Measurements from ENCODE around the gene PCSK6. TPM values are rescaled to one million over a fixed set of nuclear protein-coding genes. Genes with fewer than 3 reads are reported as not detected.
"Not testable (repeated sequence)": the region's sequence is repeated elsewhere in the genome, so short reads cannot be mapped to it uniquely, and the experiment has no call there.

PCSK6 gene
- total RNA-seq, 3 donors from 2014 or later (not counting 1 experiment from before 2014, with no cell fraction given): 1.5 to 2.4 (median 2.4) TPM

DNA sequence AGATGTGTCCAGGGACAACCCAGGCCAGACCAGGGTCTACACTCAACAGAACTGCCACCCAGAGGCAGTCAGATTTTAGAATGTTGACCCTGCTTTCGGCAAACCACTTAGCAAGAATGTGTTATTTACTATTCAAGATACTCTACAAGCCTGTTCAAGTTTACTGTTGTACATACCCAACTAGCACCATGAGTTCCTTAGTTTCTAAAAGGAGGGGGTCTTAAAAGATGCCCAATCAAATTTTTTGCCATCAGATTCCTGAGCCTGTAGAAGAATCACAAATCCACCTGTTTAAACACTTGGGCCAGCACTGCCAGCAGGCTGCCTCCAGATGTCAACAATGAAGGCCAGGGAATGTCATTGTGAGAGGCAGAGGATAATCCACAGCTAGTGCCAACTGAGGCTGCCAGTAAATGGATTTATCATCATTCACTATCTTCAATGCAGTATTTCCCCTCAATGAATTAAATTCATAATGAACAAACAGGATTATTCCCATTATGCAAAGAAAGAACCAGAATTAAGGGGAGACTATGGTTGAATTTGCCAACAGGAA, 150.9 kb downstream of the PCSK6 start:
- ATAC-seq: no peak
- peaks cover 9 to 12% of the 10 kb centered on the region in 2 donors for H3K27me3 Mint-ChIP-seq (ENCODE audit: low read depth in 2 of 2)
- H3K36me3 Mint-ChIP-seq: no peaks in the 10 kb centered on the region
- no peak overlapping the region for H3K27ac ChIP-seq (ENCODE audit: low read length)
- WGBS (ENCODE audit: insufficient coverage): no CpG with 5 or more reads among the region's 1 CpG
- H3K4me1 ChIP-seq (ENCODE audit: control insufficient read depth, insufficient read depth, low read length): peaks cover 13% of the 10 kb centered on the region
- no peak overlapping the region for H3K4me3 Mint-ChIP-seq
- no peak for DNase-seq
- H3K9me3 ChIP-seq (ENCODE audit: control insufficient read depth, insufficient read depth, low read length): peaks cover 17% of the 10 kb centered on the region
- peaks cover 8 to 14% of the 10 kb centered on the region in 2 donors for H3K4me1 Mint-ChIP-seq
- H3K27ac Mint-ChIP-seq: no peak overlapping the region
- no peaks in the 10 kb centered on the region for H3K36me3 ChIP-seq (ENCODE audit: control insufficient read depth, insufficient read depth, low read length)
- no peak overlapping the region for H3K4me3 ChIP-seq (ENCODE audit: low read length)
- no peaks in the 10 kb centered on the region for H3K9me3 Mint-ChIP-seq
- TF ChIP-seq, protein P1, sequence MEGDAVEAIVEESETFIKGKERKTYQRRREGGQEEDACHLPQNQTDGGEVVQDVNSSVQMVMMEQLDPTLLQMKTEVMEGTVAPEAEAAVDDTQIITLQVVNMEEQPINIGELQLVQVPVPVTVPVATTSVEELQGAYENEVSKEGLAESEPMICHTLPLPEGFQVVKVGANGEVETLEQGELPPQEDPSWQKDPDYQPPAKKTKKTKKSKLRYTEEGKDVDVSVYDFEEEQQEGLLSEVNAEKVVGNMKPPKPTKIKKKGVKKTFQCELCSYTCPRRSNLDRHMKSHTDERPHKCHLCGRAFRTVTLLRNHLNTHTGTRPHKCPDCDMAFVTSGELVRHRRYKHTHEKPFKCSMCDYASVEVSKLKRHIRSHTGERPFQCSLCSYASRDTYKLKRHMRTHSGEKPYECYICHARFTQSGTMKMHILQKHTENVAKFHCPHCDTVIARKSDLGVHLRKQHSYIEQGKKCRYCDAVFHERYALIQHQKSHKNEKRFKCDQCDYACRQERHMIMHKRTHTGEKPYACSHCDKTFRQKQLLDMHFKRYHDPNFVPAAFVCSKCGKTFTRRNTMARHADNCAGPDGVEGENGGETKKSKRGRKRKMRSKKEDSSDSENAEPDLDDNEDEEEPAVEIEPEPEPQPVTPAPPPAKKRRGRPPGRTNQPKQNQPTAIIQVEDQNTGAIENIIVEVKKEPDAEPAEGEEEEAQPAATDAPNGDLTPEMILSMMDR (IDR thresholded peaks at IDR 0.05): no peak
- H3K27me3 ChIP-seq (ENCODE audit: control insufficient read depth, insufficient read depth, low read length): peaks cover 3% of the 10 kb centered on the region
- intact Hi-C loops (cut with micrococcal nuclease): no loop called here

DNA sequence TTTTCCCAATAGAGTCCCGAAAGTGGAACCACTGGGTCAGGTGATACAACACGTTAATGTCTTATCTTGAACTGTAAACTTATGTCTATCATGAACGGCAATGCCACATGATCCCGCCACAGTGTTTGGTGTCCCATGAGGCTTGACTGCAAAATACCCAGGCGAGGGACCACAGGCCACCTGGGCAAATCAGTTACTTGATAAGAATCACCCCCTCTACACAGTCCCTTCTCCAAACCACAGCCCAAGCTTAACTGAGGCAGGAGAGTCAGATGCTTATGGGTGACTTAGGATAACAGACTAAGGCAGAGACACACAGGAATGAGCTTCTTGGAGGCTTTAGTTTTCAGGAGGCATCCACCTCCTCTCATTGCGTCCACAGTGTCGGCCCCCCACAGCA, 151.5 kb downstream of the PCSK6 start:
- Histone ChIP-seq H3K27me3 (ENCODE audit: control insufficient read depth, insufficient read depth, low read length) (peaks cover 3% of the 10 kb centered on the region), H3K4me1 (ENCODE audit: control insufficient read depth, insufficient read depth, low read length) (peaks cover 19% of the 10 kb centered on the region), H3K27ac (ENCODE audit: low read length) (no peak overlapping the region), H3K4me3 (ENCODE audit: low read length) (no peak overlapping the region), H3K9me3 (ENCODE audit: control insufficient read depth, insufficient read depth, low read length) (peaks cover 23% of the 10 kb centered on the region), H3K36me3 (ENCODE audit: control insufficient read depth, insufficient read depth, low read length) (no peaks in the 10 kb centered on the region)
- H3K4me3 Mint-ChIP-seq: no peak overlapping the region
- intact Hi-C loops (cut with micrococcal nuclease): no loop called here
- peaks cover 9% of the 10 kb centered on the region in 2 donors for H3K27me3 Mint-ChIP-seq (ENCODE audit: low read depth in 2 of 2)
- no peak for DNase-seq
- peaks cover 2 to 3% of the 10 kb centered on the region in 2 donors for H3K9me3 Mint-ChIP-seq
- no peak overlapping the region for H3K27ac Mint-ChIP-seq
- H3K4me1 Mint-ChIP-seq: peaks cover 15 to 20% of the 10 kb centered on the region in 2 donors
- no peaks in the 10 kb centered on the region for H3K36me3 Mint-ChIP-seq
- 49% methylated on average over 7 of the region's 7 CpGs for WGBS (ENCODE audit: insufficient coverage)
- no peak for ATAC-seq
- TF ChIP-seq, protein P1 (IDR thresholded peaks at IDR 0.05): no peak

DNA sequence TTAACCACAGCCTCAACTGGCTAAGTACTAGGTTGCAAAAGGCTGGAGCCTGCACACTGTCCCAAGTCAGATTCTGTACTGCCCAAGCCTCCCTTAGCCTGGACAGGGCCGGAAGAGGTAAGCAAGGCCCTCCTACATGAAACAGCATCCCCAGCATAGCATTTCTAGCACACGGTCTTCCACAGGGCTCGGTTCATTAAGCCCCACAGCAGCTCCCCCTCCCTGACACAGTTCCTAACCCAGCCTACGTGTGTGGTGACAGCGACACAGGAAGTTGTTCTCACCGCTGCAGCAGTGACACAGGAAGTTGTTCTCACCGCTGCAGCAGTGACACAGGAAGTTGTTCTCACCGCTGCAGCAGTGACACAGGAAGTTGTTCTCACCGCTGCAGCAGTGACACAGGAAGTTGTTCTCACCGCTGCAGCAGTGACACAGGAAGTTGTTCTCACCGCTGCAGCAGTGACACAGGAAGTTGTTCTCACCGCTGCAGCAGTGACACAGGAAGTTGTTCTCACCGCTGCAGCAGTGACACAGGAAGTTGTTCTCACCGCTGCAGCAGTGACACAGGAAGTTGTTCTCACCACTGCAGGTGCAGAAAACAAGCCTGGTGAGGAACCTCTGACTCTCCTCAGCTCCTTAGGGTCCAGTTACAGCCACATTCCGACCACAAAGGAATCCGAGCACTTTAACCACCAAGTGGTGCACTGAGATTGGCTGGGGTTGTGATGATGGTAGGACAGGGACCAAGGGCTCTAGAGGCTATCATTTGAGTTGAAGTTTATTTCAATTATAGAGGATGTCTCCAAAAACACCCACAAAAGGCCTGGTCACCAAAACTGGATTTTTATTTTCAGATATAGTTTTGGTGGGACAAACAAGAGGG, 155.4 kb downstream of the PCSK6 start:
- Mint-ChIP-seq H3K27ac (peak overlapping the region; percentile 85 to 90), H3K27me3 (ENCODE audit: low read depth in 2 of 2) (peaks cover 12 to 19% of the 10 kb centered on the region in 2 donors), H3K4me1 (peaks cover 27 to 30% of the 10 kb centered on the region in 2 donors)
- Histone ChIP-seq H3K4me1 (ENCODE audit: control insufficient read depth, insufficient read depth, low read length) (peaks cover 20% of the 10 kb centered on the region), H3K9me3 (ENCODE audit: control insufficient read depth, insufficient read depth, low read length) (peaks cover 24% of the 10 kb centered on the region), H3K27ac (ENCODE audit: low read length) (peak overlapping the region; percentile 91)
- not testable (repeated sequence) for H3K36me3 ChIP-seq (ENCODE audit: control insufficient read depth, insufficient read depth, low read length); H3K27me3 ChIP-seq (ENCODE audit: control insufficient read depth, insufficient read depth, low read length); H3K4me3 Mint-ChIP-seq; H3K9me3 Mint-ChIP-seq; H3K4me3 ChIP-seq (ENCODE audit: low read length); H3K36me3 Mint-ChIP-seq
- 41% methylated on average over 8 of the region's 16 CpGs for WGBS (ENCODE audit: insufficient coverage)
- intact Hi-C loops (cut with micrococcal nuclease): loop anchor here (1.0 kb wide), 1 partner anchor 14 kb away; no protein-coding TSS in a partner anchor
- ATAC-seq: peak; percentile 88 to 96 (median 94)
- DNase-seq: peak; percentile 65 to 81

DNA sequence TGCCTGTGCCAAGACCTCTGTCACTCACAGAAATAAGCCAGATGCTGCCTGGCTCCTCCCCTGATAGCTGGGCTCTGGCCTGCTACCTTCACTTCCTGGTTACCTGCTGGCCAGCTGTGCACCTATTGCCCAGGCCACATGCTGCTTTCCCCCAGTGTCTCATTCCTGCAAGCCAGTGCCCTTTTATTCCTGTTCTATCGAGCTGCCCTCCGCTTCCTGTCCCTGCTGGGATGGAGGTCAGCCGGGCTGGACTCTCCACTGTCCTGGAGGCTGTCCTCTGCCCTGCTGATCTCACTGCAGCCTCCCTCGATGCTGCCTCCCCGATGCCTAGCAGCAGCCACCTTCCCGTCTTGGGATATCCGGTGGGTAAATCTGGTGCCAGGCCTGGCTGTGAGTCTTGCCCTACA, 157.4 kb downstream of the PCSK6 start:
- WGBS (ENCODE audit: insufficient coverage): 89% methylated on average over 7 of the region's 7 CpGs

More for the DNA sequence above, 157.4 kb downstream of the PCSK6 start:
- H3K4me1 Mint-ChIP-seq: peaks cover 27 to 30% of the 10 kb centered on the region in 2 donors
- ATAC-seq (no peak), DNase-seq (no peak)
- TF ChIP-seq, protein P1 (IDR thresholded peaks at IDR 0.05): no peak
- Histone ChIP-seq H3K36me3 (ENCODE audit: control insufficient read depth, insufficient read depth, low read length) (no peaks in the 10 kb centered on the region), H3K4me1 (ENCODE audit: control insufficient read depth, insufficient read depth, low read length) (peaks cover 20% of the 10 kb centered on the region), H3K27ac (ENCODE audit: low read length) (no peak overlapping the region), H3K4me3 (ENCODE audit: low read length) (no peak overlapping the region), H3K9me3 (ENCODE audit: control insufficient read depth, insufficient read depth, low read length) (peaks cover 24% of the 10 kb centered on the region), H3K27me3 (ENCODE audit: control insufficient read depth, insufficient read depth, low read length) (peaks cover 2% of the 10 kb centered on the region)
- H3K27me3 Mint-ChIP-seq (ENCODE audit: low read depth in 2 of 2): peaks cover 8 to 19% of the 10 kb centered on the region in 2 donors
- intact Hi-C loops (cut with micrococcal nuclease): no loop called here
- H3K36me3 Mint-ChIP-seq: no peaks in the 10 kb centered on the region
- peak overlapping the region in 1 of 2 donors; percentile 36 for H3K27ac Mint-ChIP-seq
- H3K4me3 Mint-ChIP-seq: no peak overlapping the region
- H3K9me3 Mint-ChIP-seq: peaks cover 2 to 3% of the 10 kb centered on the region in 2 donors
